ENCODE results near the gene DLG2.
"Not testable (repeated sequence)": the region's sequence is repeated elsewhere in the genome, so short reads cannot be mapped to it uniquely, and the experiment has no call there.

Gene DLG2

DNA sequence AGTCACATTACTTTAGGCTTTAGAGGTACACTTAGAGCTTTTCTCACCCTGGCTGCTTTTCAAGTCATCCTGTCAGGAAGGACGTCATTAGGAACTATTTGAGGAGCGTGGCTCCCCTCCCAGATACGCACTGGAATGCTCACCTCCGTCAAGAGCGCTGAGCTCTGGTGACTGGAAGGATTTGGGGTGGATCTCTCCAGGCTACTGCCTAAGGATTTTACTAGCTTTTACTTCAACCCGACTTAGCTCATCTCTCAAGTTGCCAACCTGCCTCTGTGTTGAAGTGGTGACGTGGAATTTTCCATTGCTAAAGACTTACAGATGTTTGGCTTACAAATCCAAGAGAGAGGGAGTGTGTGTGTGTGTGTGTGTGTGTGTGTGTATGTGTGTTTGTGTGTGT is 1985.6 kb downstream of the DLG2 start:
- DNase-seq: no peak

GRCh38 chr11:83639995-83640758 is 1987.0 kb downstream of the DLG2 start:
- no peak for DNase-seq

DNA sequence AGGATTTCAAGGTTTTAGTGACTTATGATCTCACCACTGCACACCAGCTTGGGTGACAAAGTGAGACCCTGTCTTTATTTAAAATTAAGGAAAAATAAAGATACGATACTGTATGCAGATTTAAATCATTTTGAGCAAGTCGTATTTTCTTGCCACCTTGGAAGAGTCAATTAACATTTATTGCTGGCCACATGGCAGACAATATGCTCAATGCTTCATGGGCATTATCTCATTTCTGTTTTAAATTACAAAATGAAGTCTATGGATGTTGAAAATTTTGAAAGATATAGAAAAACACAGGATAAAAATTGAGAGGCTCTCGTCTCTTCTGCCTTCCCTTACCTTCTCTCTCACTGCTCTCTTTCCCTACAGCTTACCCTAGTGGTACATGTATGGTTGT is 1992.0 kb downstream of the DLG2 start:
- no peak for DNase-seq

- DNase-seq: no peak
Measured at GRCh38 chr11:83630211-83630610, 1996.9 kb downstream of the DLG2 start.

GRCh38 chr11:83629775-83630174 is 1997.4 kb downstream of the DLG2 start:
- DNase-seq: no peak

- no peak for DNase-seq
Measured at GRCh38 chr11:83628622-83629355, 1998.4 kb downstream of the DLG2 start.

DNA sequence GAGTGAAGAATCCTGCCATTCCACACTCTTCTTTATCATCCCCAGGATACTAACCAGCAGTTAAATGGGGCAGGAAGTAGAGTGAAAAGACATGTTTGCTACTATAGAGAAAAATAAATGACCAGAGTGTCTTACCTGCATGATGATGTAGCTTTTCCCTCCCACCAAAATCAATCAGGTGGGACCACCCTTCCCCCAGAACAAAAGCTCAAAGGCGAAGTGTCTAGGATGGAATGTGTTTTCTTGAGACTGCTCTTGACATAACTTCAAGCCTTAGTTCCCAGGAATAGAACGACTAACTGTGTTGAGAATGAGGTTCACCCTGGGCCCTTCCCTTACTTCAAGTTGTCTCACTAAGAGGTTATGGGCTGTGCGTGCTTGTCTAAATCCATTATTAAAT is 2001.8 kb downstream of the DLG2 start:
- no peak for DNase-seq

GRCh38 chr11:83617671-83618070 is 2009.5 kb downstream of the DLG2 start:
- DNase-seq: no peak

DNA sequence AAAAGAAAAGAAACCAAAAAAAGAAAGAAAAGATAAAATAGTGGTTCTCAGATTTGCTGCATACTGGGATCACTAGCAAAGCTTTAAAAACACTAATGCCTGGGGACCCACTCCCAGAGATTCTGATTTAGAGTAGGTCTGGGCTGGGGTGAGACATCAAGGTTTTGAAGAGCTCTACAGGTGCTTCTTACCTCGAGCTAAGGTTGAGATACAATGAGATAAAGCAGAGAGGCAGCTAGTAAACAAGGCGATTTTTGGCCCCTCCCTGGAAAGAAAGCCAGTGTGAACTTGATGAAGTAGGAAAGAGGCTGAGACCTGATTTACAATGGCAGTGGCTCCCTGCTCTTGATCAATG is 2013.4 kb downstream of the DLG2 start:
- no peak for DNase-seq

DNA sequence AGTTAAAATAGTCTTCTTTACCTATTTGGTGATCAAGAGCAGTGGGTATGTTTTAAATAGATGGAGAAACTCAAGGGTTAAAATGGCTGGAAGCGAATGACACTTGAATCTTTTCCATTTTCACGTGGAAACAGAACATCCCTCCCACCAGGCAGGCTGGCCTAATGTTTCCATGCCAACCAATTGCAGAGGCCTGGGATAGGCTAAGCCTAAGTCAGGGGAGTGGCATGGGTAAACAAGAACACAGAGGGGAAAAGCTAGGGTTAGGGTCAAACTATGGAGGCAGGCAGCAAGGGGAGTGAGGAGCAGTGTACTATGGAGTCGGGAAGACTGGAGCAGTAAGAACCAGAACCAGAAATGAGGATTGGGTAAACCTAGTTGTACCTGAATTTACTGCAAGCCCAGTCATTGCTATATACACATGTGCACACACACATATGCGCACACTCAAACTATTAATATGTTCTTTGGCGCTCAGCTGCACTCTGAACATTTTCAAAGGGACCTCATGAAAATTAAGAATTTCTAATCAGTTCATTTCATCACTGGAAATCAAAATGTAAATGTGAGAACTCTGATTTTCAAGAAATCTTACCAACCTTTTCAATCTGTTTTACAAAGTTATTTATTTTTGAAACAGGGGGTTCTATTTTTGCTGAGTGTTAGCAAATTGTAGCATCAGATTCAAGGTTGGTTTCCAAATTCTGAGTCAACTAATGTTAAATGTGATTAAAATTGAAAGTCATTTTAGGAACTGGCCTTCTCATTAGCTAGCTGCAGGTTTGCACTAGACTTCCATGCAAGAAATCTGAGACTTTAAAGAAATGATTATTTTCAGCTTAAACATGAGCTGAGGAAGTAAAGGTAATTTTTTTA is 2014.0 kb downstream of the DLG2 start:
- no peak for DNase-seq

- DNase-seq: no peak
Measured at GRCh38 chr11:83611600-83611999, 2015.5 kb downstream of the DLG2 start.

DNA sequence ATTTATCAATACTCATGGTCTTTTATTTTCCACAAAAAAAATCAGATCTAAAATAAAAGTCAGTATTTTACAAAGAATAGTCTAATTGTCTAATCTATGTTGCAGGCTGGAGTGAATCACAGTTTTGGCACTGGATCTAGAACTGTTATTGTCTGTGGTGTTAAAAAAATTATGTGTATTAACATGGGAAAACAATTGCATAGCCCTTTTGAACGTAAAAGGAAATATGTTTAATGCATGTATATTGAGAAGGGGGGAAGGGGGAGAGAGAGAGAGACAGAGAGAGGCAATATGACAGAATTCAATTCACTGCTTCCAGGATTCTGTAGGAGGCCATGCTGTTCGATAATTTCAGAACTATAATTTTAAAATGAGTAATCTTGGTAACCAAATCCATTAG is 2016.1 kb downstream of the DLG2 start:
- DNase-seq: no peak

- no peak for DNase-seq
Measured at GRCh38 chr11:83609191-83609590, 2018.0 kb downstream of the DLG2 start.

- DNase-seq: no peak
Measured at GRCh38 chr11:83608571-83608970, 2018.6 kb downstream of the DLG2 start.

GRCh38 chr11:83601914-83602527 is 2025.1 kb downstream of the DLG2 start:
- DNase-seq: no peak

- no peak for DNase-seq
Measured at GRCh38 chr11:83601201-83601913, 2025.8 kb downstream of the DLG2 start.

DNA sequence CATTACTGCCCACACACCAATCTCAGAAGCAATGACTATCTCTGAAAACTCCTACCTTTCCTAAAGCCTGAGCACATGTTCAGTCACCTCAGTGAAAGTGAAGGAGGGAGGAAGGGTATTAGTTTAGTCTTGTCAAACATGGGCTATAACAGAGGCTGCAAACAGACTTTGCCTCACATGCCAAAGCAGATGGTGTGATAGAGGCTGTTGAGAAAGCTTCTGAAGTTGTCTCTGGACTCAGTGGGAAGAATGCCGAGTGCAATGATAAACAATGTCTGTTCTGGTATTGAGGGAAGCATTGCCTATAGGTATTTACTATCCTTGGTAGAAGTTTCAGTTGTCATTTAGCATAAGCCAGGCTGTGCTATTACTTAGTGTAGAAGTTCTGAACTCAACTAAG is 2026.5 kb downstream of the DLG2 start:
- no peak for DNase-seq

DNA sequence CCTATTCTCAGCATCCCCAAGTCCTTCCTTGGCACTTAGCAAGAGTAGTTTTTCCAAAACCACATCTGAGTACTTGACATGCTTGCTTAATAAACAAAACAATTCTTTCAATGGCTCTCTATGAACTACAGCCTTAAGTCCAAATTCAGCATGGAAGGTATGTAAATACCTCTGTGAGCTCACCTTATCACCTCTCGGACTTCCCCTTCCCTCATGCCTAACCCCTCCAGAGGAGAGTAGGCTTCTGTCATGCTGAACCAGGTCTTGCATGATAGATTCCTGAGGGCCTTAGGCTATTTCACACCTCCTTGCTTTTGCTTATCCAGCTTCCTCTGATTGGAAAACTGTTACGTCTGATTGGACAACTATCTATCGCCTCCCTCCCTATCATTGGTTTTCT is 2028.1 kb downstream of the DLG2 start:
- DNase-seq: no peak

- not testable (repeated sequence) for DNase-seq
Measured at GRCh38 chr11:83587797-83588196, 2039.3 kb downstream of the DLG2 start.

GRCh38 chr11:83583757-83584366 is 2043.3 kb downstream of the DLG2 start:
- no peak for DNase-seq

DNA sequence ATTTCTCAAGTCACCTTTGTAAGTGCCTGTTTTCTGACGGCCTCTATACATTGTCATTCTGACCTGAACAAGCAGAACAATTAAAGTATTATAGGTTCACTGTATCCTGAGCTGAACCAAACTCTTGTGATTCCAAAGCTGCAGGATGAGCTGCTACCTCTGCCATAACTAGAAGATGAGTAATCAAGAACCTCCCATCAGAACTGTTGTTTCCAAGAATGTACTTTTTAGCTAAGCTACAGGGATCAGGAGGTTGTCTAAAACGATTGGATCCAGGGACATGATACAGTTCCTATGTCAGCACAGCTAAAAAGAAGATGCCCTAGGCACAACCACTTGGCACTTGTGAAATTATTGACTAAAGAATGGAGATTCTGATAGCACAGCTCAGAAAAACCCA is 2052.6 kb downstream of the DLG2 start:
- DNase-seq: no peak

All from stimulated activated CD4-positive, alpha-beta T cell treated with anti-CD3 and anti-CD28 coated beads, Interleukin-4, amount 100 ng/mL, for 1 hour (primary cell).